ENCODE results near the gene DYNC1H1. TPM values are rescaled to one million over a fixed set of nuclear protein-coding genes. Genes with fewer than 3 reads are reported as not detected.
A peak's percentile ranks its signal among the peaks of the same experiment; 100 is the strongest.

The DYNC1H1 gene
- total RNA-seq, 2 experiments from 2014 or later = 242 to 245 TPM

DNA sequence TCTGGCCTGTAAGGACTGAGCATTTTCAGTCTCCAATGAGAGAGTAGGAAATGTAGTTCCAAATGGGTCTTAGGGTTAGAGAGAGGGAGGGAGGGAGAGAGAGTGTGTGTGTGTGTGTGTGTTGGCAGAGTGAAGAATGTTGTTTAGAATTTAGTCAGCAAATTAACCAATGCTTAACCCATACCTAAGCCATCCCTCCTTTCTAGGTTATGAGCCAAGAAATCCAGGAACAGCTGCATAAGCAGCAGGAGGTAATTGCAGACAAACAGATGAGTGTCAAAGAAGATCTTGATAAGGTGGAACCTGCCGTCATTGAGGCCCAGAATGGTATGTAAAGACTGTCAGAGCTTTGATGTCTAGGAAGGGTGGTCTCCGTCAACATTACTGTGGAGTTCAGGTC, 65.6 kb downstream of the DYNC1H1 start:
- H3K27me3 Mint-ChIP-seq = no peaks in the 10 kb centered on the region
- intact Hi-C loops (cut with micrococcal nuclease) = no loop called here
- ChIA-PET CTCF (interaction anchor here (1.0 to 1.4 kb wide), 3 partner anchors 66 to 259 kb away, joined by 3 to 4 read pairs (median 4); no protein-coding TSS in a partner anchor), POLR2A (interaction anchor here (1.0 kb wide), 1 partner anchor 55 kb away, joined by 3 read pairs; no protein-coding TSS in a partner anchor)
- H3K9me3 Mint-ChIP-seq = no peaks in the 10 kb centered on the region
- no peaks in the 10 kb centered on the region for H3K4me1 Mint-ChIP-seq (ENCODE audit: low read depth)
- no peak overlapping the region for H3K4me3 Mint-ChIP-seq
- DNase-seq = no peak
- peaks cover 59% of the 10 kb centered on the region for H3K36me3 Mint-ChIP-seq
- H3K27ac Mint-ChIP-seq = peak overlapping the region; percentile 52

DNA sequence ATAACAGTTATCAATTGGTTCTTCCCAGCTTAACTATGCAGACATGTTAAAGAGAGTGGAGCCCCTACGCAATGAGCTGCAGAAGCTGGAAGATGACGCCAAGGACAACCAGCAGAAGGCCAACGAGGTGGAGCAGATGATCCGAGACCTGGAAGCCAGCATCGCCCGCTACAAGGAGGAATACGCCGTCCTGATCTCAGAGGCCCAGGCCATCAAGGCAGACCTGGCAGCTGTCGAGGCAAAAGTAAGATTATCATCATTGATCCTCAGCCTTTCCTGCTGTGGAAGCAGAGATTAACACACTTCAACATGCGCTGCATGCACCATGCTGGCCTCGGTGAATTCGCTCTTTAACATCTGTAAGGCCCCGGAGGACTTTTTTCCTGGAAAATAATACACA, 68.9 kb downstream of the DYNC1H1 start:
- intact Hi-C loops (cut with micrococcal nuclease) = no loop called here

DNA sequence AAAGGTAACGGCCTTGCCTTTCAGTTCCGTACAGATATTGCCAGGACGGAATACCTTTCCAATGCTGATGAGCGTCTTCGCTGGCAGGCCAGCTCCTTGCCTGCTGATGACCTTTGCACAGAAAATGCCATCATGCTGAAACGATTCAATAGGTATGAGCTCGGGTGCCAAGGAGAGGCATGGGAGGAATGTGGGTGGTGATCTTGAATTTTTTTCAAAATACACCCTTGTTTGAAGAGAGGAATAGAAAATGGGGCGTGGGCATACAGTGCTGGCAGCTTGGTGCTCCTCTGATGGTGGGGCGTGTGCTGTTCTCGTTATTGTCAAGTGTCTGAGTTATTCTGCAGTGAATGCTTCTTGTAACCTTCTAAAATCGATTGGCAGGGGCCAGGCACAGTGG, 69.9 kb downstream of the DYNC1H1 start:
- CTCF ChIA-PET = no interaction called here
- Mint-ChIP-seq H3K27ac (no peak overlapping the region), H3K4me3 (no peak overlapping the region), H3K9me3 (no peaks in the 10 kb centered on the region), H3K36me3 (peaks cover 53% of the 10 kb centered on the region), H3K4me1 (ENCODE audit: low read depth) (no peaks in the 10 kb centered on the region), H3K27me3 (no peaks in the 10 kb centered on the region)
- intact Hi-C loops (cut with micrococcal nuclease) = no loop called here
- no peak for DNase-seq
- POLR2A ChIA-PET = no interaction called here

More for the DNA sequence above, 68.9 kb downstream of the DYNC1H1 start:
- Mint-ChIP-seq H3K27me3 (no peaks in the 10 kb centered on the region), H3K9me3 (no peaks in the 10 kb centered on the region), H3K27ac (no peak overlapping the region), H3K4me1 (ENCODE audit: low read depth) (no peaks in the 10 kb centered on the region), H3K36me3 (peaks cover 54% of the 10 kb centered on the region), H3K4me3 (no peak overlapping the region)
- ChIA-PET CTCF (interaction anchor here (0.6 kb wide), 1 partner anchor 56 kb away, joined by 7 read pairs; no protein-coding TSS in a partner anchor), POLR2A (no interaction called here)
- DNase-seq = no peak

DNA sequence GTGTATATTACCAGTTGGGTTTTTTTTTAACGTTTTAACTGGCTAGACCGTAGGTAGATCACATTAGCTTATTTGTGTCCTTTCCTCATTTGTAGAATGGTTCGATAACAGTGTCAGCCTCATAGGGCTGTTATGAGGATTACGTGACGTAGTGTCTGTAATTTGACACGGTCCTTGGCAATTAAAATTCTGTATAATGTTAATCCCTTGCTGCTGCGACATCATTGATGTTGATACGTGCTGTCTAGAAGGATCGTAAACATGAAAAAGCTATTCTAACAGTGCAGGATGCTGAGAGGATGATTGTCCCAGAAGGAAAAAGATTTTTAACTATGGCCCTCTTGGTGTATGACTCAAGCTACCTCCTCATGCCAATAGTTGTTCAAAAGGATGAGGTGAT, 71.5 kb downstream of the DYNC1H1 start:
- DNase-seq = no peak
- POLR2A ChIA-PET = no interaction called here
- Mint-ChIP-seq H3K27me3 (no peaks in the 10 kb centered on the region), H3K4me3 (no peak overlapping the region), H3K27ac (no peak overlapping the region), H3K9me3 (no peaks in the 10 kb centered on the region), H3K36me3 (peaks cover 55% of the 10 kb centered on the region), H3K4me1 (ENCODE audit: low read depth) (no peaks in the 10 kb centered on the region)
- intact Hi-C loops (cut with micrococcal nuclease) = no loop called here
- CTCF ChIA-PET = no interaction called here

DNA sequence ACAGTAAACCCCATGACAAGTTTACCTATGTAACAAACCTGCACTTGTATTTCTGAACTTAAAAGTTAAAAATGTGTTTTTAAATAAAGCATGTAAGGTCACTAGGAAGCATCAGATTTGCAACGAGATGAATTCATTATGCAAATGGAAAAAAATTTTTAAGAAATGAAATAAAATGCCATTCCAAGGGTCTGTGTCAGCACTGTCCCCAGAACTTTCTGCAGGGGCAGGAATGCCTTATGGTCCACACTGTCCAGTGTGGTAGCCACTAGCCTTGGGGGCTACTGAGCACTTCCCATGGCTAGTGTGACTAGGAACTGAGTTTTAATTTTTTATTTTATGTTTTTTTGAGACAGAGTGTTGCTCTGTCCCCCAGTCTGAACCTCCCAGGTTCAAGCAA, 73.3 kb downstream of the DYNC1H1 start:
- H3K27me3 Mint-ChIP-seq = no peaks in the 10 kb centered on the region
- ChIA-PET POLR2A (no interaction called here), CTCF (no interaction called here)
- no peak overlapping the region for H3K27ac Mint-ChIP-seq
- no peaks in the 10 kb centered on the region for H3K4me1 Mint-ChIP-seq (ENCODE audit: low read depth)
- H3K4me3 Mint-ChIP-seq = no peak overlapping the region
- no peaks in the 10 kb centered on the region for H3K9me3 Mint-ChIP-seq
- intact Hi-C loops (cut with micrococcal nuclease) = no loop called here
- no peak for DNase-seq
- H3K36me3 Mint-ChIP-seq = peaks cover 65% of the 10 kb centered on the region

DNA sequence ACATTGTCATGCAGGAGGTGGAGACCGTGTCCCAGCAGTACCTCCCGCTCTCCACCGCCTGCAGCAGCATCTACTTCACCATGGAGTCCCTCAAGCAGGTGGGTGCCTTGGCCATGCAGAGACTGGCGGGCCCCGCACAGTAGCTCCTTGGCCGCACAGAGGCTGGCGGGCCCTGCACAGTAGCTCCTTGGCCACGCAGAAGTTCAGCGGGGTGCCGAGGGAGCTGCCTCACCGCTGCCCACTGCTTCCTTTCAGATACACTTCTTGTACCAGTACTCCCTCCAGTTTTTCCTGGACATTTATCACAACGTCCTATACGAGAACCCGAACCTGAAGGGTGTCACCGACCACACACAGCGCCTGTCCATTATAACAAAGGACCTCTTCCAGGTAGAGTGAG, 74.8 kb downstream of the DYNC1H1 start:
- Mint-ChIP-seq H3K4me3 (no peak overlapping the region), H3K27me3 (no peaks in the 10 kb centered on the region), H3K9me3 (no peaks in the 10 kb centered on the region), H3K27ac (no peak overlapping the region), H3K4me1 (ENCODE audit: low read depth) (no peaks in the 10 kb centered on the region), H3K36me3 (peaks cover 60% of the 10 kb centered on the region)
- ChIA-PET POLR2A (no interaction called here), CTCF (no interaction called here)
- DNase-seq = no peak
- intact Hi-C loops (cut with micrococcal nuclease) = no loop called here

DNA sequence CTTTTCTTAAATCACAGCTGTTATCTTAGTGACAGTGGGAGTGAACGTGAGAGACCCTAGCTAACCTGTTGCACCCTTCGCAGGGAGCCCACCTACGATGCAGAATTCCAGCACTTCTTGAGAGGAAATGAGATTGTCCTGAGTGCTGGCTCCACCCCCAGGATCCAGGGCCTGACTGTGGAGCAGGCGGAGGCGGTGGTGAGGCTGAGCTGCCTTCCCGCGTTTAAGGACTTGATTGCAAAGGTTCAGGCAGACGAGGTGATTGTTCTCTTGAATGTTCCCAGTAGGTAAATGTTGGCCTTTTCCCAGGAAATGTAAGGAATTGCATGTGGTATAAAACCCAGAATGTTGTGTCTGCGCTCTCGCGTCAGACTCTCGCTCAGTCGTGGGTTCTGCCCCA, 75.8 kb downstream of the DYNC1H1 start:
- Mint-ChIP-seq H3K27ac (peak overlapping the region; percentile 18), H3K4me1 (ENCODE audit: low read depth) (no peaks in the 10 kb centered on the region), H3K4me3 (no peak overlapping the region), H3K36me3 (peaks cover 62% of the 10 kb centered on the region), H3K9me3 (no peaks in the 10 kb centered on the region), H3K27me3 (no peaks in the 10 kb centered on the region)
- intact Hi-C loops (cut with micrococcal nuclease) = no loop called here
- CTCF ChIA-PET = no interaction called here
- no peak for DNase-seq
- POLR2A ChIA-PET = no interaction called here

DNA sequence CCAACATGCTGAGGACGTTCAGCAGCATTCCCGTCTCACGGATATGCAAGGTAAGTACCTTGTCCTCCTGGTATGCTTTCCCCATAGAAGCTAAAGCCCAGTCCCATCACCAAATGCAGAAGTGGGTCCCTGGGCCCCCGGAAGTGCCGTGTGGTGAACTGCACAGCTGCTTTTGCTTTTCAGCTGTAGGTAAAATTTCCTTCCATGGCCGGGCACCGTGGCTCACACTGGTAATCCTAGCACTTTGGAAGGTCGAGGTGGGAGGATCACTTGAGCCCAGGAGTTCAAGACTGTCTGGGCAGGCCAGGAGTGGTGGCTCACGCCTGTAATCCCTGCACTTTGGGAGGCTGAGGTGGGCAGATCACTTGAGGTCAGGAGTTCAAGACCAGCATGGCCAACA, 78.3 kb downstream of the DYNC1H1 start:
- no peak for DNase-seq
- no peaks in the 10 kb centered on the region for H3K4me1 Mint-ChIP-seq (ENCODE audit: low read depth)
- ChIA-PET CTCF (no interaction called here), POLR2A (no interaction called here)
- no peaks in the 10 kb centered on the region for H3K27me3 Mint-ChIP-seq
- no peak overlapping the region for H3K27ac Mint-ChIP-seq
- peaks cover 57% of the 10 kb centered on the region for H3K36me3 Mint-ChIP-seq
- H3K9me3 Mint-ChIP-seq = no peaks in the 10 kb centered on the region
- intact Hi-C loops (cut with micrococcal nuclease) = no loop called here
- no peak overlapping the region for H3K4me3 Mint-ChIP-seq

DNA sequence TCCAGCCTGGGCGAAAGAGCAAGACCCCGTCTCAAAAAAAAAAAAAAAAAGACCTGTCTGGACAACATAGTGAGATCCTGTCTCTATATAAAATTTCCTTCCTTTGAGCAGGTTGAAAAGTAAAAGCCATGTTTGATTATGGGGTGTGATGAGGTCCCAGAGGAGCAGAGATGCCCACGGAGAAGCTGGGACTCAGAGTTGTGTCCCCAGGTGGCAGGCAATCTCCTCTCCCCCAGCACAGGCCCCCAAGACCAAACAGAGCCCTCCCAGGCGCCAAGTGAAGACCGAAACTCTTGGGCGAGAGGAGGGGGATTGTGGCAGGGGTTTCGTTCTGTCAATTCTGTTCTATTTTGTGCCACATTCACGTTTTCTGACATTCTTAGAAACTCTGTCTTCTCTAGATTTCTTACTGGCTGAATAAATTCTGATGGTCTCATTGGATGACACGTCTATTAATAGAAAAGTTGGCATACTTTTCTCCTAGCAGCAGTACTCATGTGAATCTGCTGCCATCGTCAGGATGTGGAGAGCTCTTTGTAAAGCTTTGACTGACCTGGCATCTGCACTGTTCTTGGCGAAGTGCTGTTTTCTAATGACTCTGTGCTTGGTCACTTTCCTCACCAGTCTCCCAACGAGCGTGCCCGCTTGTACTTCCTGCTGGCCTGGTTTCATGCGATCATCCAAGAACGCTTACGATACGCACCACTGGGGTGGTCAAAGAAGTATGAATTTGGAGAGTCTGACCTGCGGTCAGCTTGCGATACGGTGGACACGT, 79.1 kb downstream of the DYNC1H1 start:
- no peak overlapping the region for H3K4me3 Mint-ChIP-seq
- no peak overlapping the region for H3K27ac Mint-ChIP-seq
- no peaks in the 10 kb centered on the region for H3K27me3 Mint-ChIP-seq
- ChIA-PET CTCF (interaction anchor here (4.6 kb wide), 1 partner anchor 53 kb away, joined by 21 read pairs; no protein-coding TSS in a partner anchor), POLR2A (no interaction called here)
- H3K4me1 Mint-ChIP-seq (ENCODE audit: low read depth) = no peaks in the 10 kb centered on the region
- H3K36me3 Mint-ChIP-seq = peaks cover 63% of the 10 kb centered on the region
- no peaks in the 10 kb centered on the region for H3K9me3 Mint-ChIP-seq
- intact Hi-C loops (cut with micrococcal nuclease) = no loop called here
- DNase-seq = no peak

DNA sequence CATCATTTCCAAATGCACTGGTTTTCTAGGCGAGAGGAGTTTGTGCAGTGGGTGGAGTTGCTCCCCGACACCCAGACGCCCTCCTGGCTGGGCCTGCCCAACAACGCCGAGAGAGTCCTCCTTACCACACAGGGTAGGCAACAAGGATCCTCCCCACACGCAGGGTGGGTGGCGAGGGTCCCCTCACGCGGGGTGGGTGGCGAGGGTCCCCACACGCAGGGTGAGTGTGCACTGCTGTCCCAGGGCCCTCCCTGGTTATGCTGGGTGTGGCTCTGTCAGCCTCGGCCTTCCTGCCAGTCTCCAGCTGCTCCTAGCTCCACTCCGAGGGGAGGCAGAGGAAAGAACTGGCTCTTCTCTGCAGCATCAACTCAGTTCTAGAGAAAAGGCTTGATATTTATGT, 80.2 kb downstream of the DYNC1H1 start:
- H3K27ac Mint-ChIP-seq = no peak overlapping the region
- H3K4me3 Mint-ChIP-seq = no peak overlapping the region
- H3K27me3 Mint-ChIP-seq = no peaks in the 10 kb centered on the region
- intact Hi-C loops (cut with micrococcal nuclease) = no loop called here
- no peak for DNase-seq
- POLR2A ChIA-PET = no interaction called here
- H3K9me3 Mint-ChIP-seq = no peaks in the 10 kb centered on the region
- H3K36me3 Mint-ChIP-seq = peaks cover 60% of the 10 kb centered on the region
- CTCF ChIA-PET = interaction anchor here (4.6 kb wide), 1 partner anchor 52 kb away, joined by 21 read pairs; no protein-coding TSS in a partner anchor
- no peaks in the 10 kb centered on the region for H3K4me1 Mint-ChIP-seq (ENCODE audit: low read depth)

DNA sequence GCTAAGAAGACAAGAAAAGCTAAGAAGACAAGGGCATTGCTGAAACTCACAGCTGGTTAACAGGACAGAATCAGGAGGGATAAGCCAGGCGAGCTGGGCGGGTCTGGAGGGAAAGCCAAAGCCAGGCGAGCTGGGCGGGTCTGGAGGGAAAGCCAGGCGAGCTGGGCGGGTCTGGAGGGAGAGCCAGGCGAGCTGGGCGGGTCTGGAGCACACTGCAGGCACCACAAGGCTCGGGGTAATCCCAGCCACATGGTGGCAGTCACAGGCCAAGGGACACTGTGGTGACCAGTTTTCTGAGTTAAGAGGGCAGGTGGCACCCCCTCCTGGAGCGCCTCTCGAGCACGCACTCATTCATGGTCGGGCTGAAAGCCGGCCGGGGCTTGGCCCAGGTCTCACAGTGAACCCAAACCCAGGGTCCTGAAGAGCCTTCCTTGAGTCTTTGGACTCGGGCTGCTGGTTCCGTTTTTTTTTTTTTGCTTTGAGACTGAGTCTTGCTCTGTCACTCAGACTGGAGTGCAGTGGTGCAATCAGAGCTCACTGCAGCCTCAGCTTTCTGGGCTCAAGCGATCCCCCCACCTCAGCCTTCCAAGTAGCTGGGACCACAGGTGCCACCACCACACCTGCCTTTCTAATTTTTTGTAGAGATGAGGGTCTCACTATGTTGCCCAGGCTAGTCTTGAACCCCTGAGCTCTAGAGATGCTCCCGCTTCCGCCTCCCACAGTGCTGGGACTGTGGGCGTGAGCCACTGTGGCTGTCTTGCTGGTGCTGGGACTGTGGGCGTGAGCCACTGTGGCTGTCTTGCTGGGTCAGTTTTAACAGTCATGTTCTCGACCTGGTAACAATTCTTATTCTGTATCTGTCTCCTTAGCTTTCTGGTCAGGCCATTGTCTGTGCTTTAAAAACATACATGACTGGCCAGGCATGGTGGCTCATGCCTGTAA, 82.2 kb downstream of the DYNC1H1 start:
- Mint-ChIP-seq H3K27ac (peak overlapping the region; percentile 23), H3K9me3 (no peaks in the 10 kb centered on the region), H3K4me3 (no peak overlapping the region), H3K4me1 (ENCODE audit: low read depth) (no peaks in the 10 kb centered on the region), H3K27me3 (no peaks in the 10 kb centered on the region), H3K36me3 (peaks cover 59% of the 10 kb centered on the region)
- intact Hi-C loops (cut with micrococcal nuclease) = no loop called here
- DNase-seq = peak; percentile 43
- ChIA-PET POLR2A (no interaction called here), CTCF (interaction anchor here (0.5 to 4.6 kb wide), 5 partner anchors 25 to 299 kb away, joined by 3 to 21 read pairs (median 5); no protein-coding TSS in a partner anchor)

DNA sequence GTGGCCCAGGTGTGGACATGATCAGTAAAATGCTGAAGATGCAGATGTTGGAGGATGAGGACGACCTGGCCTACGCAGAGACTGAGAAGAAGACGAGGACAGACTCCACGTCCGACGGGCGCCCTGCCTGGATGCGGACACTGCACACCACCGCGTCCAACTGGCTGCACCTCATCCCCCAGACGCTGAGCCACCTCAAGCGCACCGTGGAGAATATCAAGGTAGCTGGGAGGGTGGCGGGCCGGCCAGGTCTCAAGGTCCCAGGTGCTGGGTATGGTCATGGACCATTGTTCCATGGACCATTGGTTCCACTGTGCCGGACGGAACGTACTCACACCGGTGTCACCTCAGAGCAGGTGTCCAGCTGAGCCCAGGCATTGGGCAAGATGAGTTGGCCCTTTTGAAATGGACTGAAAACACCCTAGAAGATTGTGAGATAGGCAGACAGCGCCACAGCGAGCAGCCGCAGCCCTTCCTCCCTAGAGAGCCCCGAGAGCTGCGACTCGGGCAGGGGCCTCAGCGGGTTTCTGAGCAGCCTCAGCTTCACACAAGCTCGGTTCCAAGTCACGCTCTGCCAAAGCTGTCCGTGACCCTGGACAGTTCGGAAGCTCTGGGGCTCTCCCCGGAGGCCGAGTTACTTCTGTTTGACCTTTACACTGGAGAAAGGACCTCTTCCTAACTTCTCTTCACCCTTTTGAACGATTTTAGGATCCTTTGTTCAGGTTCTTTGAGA, 83.6 kb downstream of the DYNC1H1 start:
- H3K27ac Mint-ChIP-seq = no peak overlapping the region
- intact Hi-C loops (cut with micrococcal nuclease) = no loop called here
- no peaks in the 10 kb centered on the region for H3K9me3 Mint-ChIP-seq
- no peak for DNase-seq
- no peaks in the 10 kb centered on the region for H3K27me3 Mint-ChIP-seq
- ChIA-PET POLR2A (interaction anchor here (0.6 kb wide), 1 partner anchor 34 kb away, joined by 7 read pairs; no protein-coding TSS in a partner anchor), CTCF (interaction anchor here (0.6 to 4.6 kb wide), 4 partner anchors 48 to 322 kb away, joined by 3 to 21 read pairs (median 4); no protein-coding TSS in a partner anchor)
- no peak overlapping the region for H3K4me3 Mint-ChIP-seq
- peaks cover 48% of the 10 kb centered on the region for H3K36me3 Mint-ChIP-seq
- no peaks in the 10 kb centered on the region for H3K4me1 Mint-ChIP-seq (ENCODE audit: low read depth)

All from activated CD4-positive, alpha-beta memory T cell treated with anti-CD3 and anti-CD28 coated beads for 36 hours (primary cell).